HepG2 (cell line): ENCODE data around the gene COASY. TPM values are rescaled to one million over a fixed set of nuclear protein-coding genes. Genes with fewer than 3 reads are reported as not detected.

Source experiments
- ATRX ChIP-seq: sonication (generic); formaldehyde crosslinking; IDR thresholded peaks from 2 replicates; pipeline ENCODE4 v1.4.0; 2020; ENCODE audit warnings: missing genetic modification reagents, borderline replicate concordance
- FOXJ3 ChIP-seq: sonication (generic); formaldehyde crosslinking; IDR thresholded peaks from 2 replicates; pipeline ENCODE4 v1.4.0; 2020; ENCODE audit warnings: missing genetic modification reagents, mild to moderate bottlenecking, borderline replicate concordance
- HNRNPK ChIP-seq: fragments of 200-400 bp; formaldehyde crosslinking; IDR thresholded peaks from 2 replicates; pipeline ENCODE4 v1.6.1; 2018; ENCODE audit warnings: low read length, low read depth, moderate library complexity, mild to moderate bottlenecking; ENCODE audit not compliant: poor library complexity, severe bottlenecking
- POLR2AphosphoS2 ChIP-seq: IDR thresholded peaks from 2 replicates; pipeline ENCODE4 v1.6.1; 2011; ENCODE audit warnings: low read depth, low read length, improper control_type of control experiment
- REL ChIP-seq: sonication (generic); formaldehyde crosslinking; conservative IDR thresholded peaks from 2 replicates; pipeline ENCODE4 v1.8.0; 2022; ENCODE audit warnings: mild to moderate bottlenecking, missing genetic modification reagents, moderate library complexity
- RNF2 ChIP-seq: fragments of 450-650 bp; conservative IDR thresholded peaks from 2 replicates; pipeline ENCODE4 v1.6.1; 2016; ENCODE audit warnings: low read depth
- SMAD3 ChIP-seq: sonication (generic); formaldehyde crosslinking; IDR thresholded peaks from 2 replicates; pipeline ENCODE4 v1.4.0; 2020; ENCODE audit warnings: missing genetic modification reagents
- ZNF124 ChIP-seq: sonication (generic); formaldehyde crosslinking; IDR thresholded peaks from 2 replicates; pipeline ENCODE4 v1.4.0; 2020; ENCODE audit warnings: missing genetic modification reagents
- ZNF136 ChIP-seq: sonication (generic); formaldehyde crosslinking; IDR thresholded peaks from 2 replicates; pipeline ENCODE4 v1.8.1; 2022; ENCODE audit warnings: low read depth, mild to moderate bottlenecking, moderate library complexity, missing genetic modification reagents
- ZNF138 ChIP-seq: sonication (generic); formaldehyde crosslinking; IDR thresholded peaks from 2 replicates; pipeline ENCODE4 v1.5.0; 2020; ENCODE audit warnings: mild to moderate bottlenecking, low read depth, missing genetic modification reagents
- ZNF235 ChIP-seq: sonication (generic); formaldehyde crosslinking; IDR thresholded peaks from 2 replicates; pipeline ENCODE4 v1.8.1; 2023; ENCODE audit warnings: mild to moderate bottlenecking, missing genetic modification reagents, borderline replicate concordance
- ZNF256 ChIP-seq: sonication (generic); formaldehyde crosslinking; conservative IDR thresholded peaks from 2 replicates; pipeline ENCODE4 v1.4.0; 2020; ENCODE audit warnings: missing genetic modification reagents
- ZNF296 ChIP-seq: sonication (generic); formaldehyde crosslinking; conservative IDR thresholded peaks from 2 replicates; pipeline ENCODE4 v1.5.0; 2020; ENCODE audit warnings: mild to moderate bottlenecking, missing genetic modification reagents
- ZNF3 ChIP-seq: IDR thresholded peaks from 2 replicates; pipeline ENCODE4 v1.7.0; 2017; ENCODE audit warnings: inconsistent platforms
- ZNF317 ChIP-seq: sonication (generic); formaldehyde crosslinking; IDR thresholded peaks from 2 replicates; pipeline ENCODE4 v1.5.0; 2020; ENCODE audit warnings: mild to moderate bottlenecking, missing genetic modification reagents
- ZNF510 ChIP-seq: sonication (generic); formaldehyde crosslinking; IDR thresholded peaks from 2 replicates; pipeline ENCODE4 v1.4.0; 2020; ENCODE audit warnings: low read depth, mild to moderate bottlenecking, missing genetic modification reagents
- ZNF720 ChIP-seq: sonication (generic); formaldehyde crosslinking; IDR thresholded peaks from 2 replicates; pipeline ENCODE4 v1.4.0; 2020; ENCODE audit warnings: missing genetic modification reagents
- polyA plus RNA-seq, 8 experiments: library from polyadenylated mRNA; depleted of rRNA in 3 of 8; stranded (reverse) in 7 of 8; unstranded in 1 of 8; fragments of >200 nt; fragmentation: Illumina TruSeq in 4 of 8; extraction: Trizol in 4 of 8; gene quantifications; 2 replicates each; pipeline versions ENCODE4 v1.2.1 to v1.2.3, GENCODE V29; 2011 to 2016; ENCODE audit warnings: low read depth in 4 of 8, missing spikeins in 1 of 8, mixed read lengths in 1 of 8; ENCODE audit not compliant: insufficient read depth in 1 of 8
- total RNA-seq, 5 experiments: library from RNA; depleted of rRNA; stranded (reverse); fragments of >200 nt; fragmentation: Illumina TruSeq; extraction: Trizol; gene quantifications; 2 replicates each; pipeline ENCODE4 v1.2.3, GENCODE V29; 2016; ENCODE audit warnings: low read depth in 1 of 5
- TF ChIP-seq, protein P1 (sequence below): sonication (generic); formaldehyde crosslinking; conservative IDR thresholded peaks from 2 replicates; pipeline ENCODE4 v1.8.0; 2022; ENCODE audit warnings: low read depth, missing genetic modification reagents
- TF ChIP-seq, protein P2 (sequence below): sonication (generic); formaldehyde crosslinking; IDR thresholded peaks from 2 replicates; pipeline ENCODE4 v1.4.0; 2020; ENCODE audit warnings: mild to moderate bottlenecking, missing genetic modification reagents
- TF ChIP-seq, protein P3 (sequence below): sonication (generic); formaldehyde crosslinking; IDR thresholded peaks from 2 replicates; pipeline ENCODE4 v1.4.0; 2020; ENCODE audit warnings: missing genetic modification reagents; ENCODE audit errors: not compliant biosample characterization
- TF ChIP-seq, protein P4 (sequence below): sonication (generic); formaldehyde crosslinking; IDR thresholded peaks from 2 replicates; pipeline ENCODE4 v1.8.1; 2023; ENCODE audit warnings: mild to moderate bottlenecking, missing genetic modification reagents
- TF ChIP-seq, protein P5 (sequence below): IDR thresholded peaks from 2 replicates; pipeline ENCODE4 v1.6.1; 2018; ENCODE audit warnings: missing genetic modification reagents, mild to moderate bottlenecking, missing compliant biosample characterization

The COASY gene
- total and polyA plus RNA-seq, 2 of the 13 experiments (the other 11 are each of a cell fraction or from before 2014, with no cell fraction given), result 90.7 to 125 TPM

DNA sequence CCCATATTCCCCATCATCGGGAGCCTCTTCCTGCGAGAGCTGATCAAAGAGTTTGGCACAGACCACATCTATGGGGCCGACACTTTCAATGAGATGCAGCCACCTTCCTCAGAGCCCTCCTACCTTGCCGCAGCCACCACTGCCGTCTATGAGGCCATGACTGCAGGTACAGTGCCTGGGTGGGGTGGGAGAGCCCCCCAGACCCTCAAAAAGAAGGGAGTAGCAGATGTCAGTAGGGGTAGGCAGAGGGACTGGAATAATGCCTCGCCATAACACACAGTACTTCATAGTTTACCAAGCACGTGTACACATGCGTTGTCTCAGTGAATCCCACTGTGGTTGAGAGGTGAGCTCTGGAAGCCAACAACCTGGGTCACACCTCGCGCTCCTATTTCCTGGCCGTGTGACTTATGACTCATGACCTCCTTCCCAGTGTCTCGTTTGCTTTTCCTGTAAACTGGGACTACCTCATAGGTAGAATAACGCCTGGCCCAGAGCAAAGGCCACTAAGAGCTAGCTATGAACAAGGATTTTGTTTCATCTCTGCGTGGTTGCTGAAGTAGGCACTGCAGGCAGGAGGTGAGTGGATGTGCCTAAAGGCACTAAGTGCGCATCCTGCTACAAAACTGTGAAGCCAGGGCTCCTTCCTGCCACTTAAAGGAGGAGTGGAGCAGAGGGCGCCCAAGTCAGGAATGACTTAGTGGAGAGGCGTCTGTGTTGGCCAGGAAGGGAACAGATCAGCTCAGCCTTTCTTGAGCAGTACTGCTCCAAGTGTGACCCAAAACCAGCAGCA, 20.7 kb upstream of the COASY start (continued):
- TF ChIP-seq, protein P1, sequence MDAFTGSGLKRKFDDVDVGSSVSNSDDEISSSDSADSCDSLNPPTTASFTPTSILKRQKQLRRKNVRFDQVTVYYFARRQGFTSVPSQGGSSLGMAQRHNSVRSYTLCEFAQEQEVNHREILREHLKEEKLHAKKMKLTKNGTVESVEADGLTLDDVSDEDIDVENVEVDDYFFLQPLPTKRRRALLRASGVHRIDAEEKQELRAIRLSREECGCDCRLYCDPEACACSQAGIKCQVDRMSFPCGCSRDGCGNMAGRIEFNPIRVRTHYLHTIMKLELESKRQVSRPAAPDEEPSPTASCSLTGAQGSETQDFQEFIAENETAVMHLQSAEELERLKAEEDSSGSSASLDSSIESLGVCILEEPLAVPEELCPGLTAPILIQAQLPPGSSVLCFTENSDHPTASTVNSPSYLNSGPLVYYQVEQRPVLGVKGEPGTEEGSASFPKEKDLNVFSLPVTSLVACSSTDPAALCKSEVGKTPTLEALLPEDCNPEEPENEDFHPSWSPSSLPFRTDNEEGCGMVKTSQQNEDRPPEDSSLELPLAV (CRISPR knock-in tag), result no peak
- TF ChIP-seq ZNF235 (CRISPR knock-in tag) (no peak), ZNF138 (CRISPR knock-in tag) (no peak), HNRNPK (no peak), ZNF124 (CRISPR knock-in tag) (peak; percentile 66; the same call in 1 of the 2 replicates), REL (CRISPR knock-in tag) (peak; percentile 79; the same call in 1 of the 2 replicates), ZNF317 (CRISPR knock-in tag) (peak; percentile 85), ZNF720 (no peak), SMAD3 (0 out of 2 replicates have a peak, but pooled peaks have one; percentile 50), ZNF256 (no peak), ZNF3 (CRISPR knock-in tag) (no peak), ZNF510 (CRISPR knock-in tag) (peak; percentile 92; the same call in 1 of the 2 replicates), ZNF296 (CRISPR knock-in tag) (no peak), POLR2AphosphoS2 (no peak), ATRX (CRISPR knock-in tag) (no peak), RNF2 (peak; percentile 99), FOXJ3 (CRISPR knock-in tag) (no peak), ZNF136 (CRISPR knock-in tag) (peak; percentile 37; the same call in 1 of the 2 replicates)
- TF ChIP-seq, protein P2, sequence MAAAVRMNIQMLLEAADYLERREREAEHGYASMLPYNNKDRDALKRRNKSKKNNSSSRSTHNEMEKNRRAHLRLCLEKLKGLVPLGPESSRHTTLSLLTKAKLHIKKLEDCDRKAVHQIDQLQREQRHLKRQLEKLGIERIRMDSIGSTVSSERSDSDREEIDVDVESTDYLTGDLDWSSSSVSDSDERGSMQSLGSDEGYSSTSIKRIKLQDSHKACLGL (CRISPR knock-in tag), result peak; percentile 76; the same call in 1 of the 2 replicates
- TF ChIP-seq, protein P3, sequence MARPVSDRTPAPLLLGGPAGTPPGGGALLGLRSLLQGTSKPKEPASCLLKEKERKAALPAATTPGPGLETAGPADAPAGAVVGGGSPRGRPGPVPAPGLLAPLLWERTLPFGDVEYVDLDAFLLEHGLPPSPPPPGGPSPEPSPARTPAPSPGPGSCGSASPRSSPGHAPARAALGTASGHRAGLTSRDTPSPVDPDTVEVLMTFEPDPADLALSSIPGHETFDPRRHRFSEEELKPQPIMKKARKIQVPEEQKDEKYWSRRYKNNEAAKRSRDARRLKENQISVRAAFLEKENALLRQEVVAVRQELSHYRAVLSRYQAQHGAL (CRISPR knock-in tag), result no peak
- TF ChIP-seq, protein P4, sequence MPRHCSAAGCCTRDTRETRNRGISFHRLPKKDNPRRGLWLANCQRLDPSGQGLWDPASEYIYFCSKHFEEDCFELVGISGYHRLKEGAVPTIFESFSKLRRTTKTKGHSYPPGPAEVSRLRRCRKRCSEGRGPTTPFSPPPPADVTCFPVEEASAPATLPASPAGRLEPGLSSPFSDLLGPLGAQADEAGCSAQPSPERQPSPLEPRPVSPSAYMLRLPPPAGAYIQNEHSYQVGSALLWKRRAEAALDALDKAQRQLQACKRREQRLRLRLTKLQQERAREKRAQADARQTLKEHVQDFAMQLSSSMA (CRISPR knock-in tag), result peak; percentile 95
- TF ChIP-seq, protein P5, sequence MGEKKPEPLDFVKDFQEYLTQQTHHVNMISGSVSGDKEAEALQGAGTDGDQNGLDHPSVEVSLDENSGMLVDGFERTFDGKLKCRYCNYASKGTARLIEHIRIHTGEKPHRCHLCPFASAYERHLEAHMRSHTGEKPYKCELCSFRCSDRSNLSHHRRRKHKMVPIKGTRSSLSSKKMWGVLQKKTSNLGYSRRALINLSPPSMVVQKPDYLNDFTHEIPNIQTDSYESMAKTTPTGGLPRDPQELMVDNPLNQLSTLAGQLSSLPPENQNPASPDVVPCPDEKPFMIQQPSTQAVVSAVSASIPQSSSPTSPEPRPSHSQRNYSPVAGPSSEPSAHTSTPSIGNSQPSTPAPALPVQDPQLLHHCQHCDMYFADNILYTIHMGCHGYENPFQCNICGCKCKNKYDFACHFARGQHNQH (CRISPR knock-in tag), result peak; percentile 86
